GM23338 (cell line): ENCODE measurements around the gene CAMKK2. TPM values are rescaled to one million over a fixed set of nuclear protein-coding genes. Genes with fewer than 3 reads are reported as not detected.

Experiments used
- ATAC-seq: fragments of 200-7000 bp; cut with Tn5 transposase; 3 replicates; pipeline ENCODE4 v1.9.1; 2020
- DNase-seq: peaks from one replicate; pipeline ENCODE4 v3.0.0-alpha.2; 2015; ENCODE audit warnings: low spot score
- H2AFZ ChIP-seq: fragments of 200-600 bp; sonication (generic); 2 replicates; pipeline ENCODE4 v1.8.0; 2016; ENCODE audit warnings: antibody characterized with exemption, mild to moderate bottlenecking, moderate library complexity
- H3F3A ChIP-seq: fragments of 200-600 bp; sonication (generic); replicated peaks from 2 replicates; pipeline ENCODE4 v1.8.0; 2017; ENCODE audit warnings: antibody characterized with exemption, mixed run types, low read depth
- H3K27ac ChIP-seq: fragments of 200-600 bp; sonication (generic); 2 replicates; pipeline ENCODE4 v1.6.1; 2016; ENCODE audit warnings: low read depth
- H3K27me3 ChIP-seq: fragments of 200-600 bp; sonication (generic); 2 replicates; pipeline ENCODE4 v1.8.0; 2016; ENCODE audit warnings: mild to moderate bottlenecking, mixed run types, moderate library complexity; ENCODE audit not compliant: insufficient read depth
- H3K36me3 ChIP-seq: fragments of 200-600 bp; sonication (generic); 2 replicates; pipeline ENCODE4 v1.8.0; 2016; ENCODE audit warnings: mild to moderate bottlenecking; ENCODE audit not compliant: insufficient read depth
- H3K4me1 ChIP-seq: fragments of 200-600 bp; sonication (generic); 2 replicates; pipeline ENCODE4 v1.8.0; 2016; ENCODE audit warnings: mild to moderate bottlenecking, moderate library complexity; ENCODE audit not compliant: insufficient read depth
- H3K4me2 ChIP-seq: fragments of 200-600 bp; sonication (generic); 2 replicates; pipeline ENCODE4 v1.7.1; 2017; ENCODE audit warnings: mixed run types
- H3K4me3 ChIP-seq: fragments of 200-600 bp; sonication (generic); 2 replicates; pipeline ENCODE4 v1.6.1; 2016; ENCODE audit warnings: mixed run types
- H3K79me2 ChIP-seq: fragments of 200-600 bp; sonication (generic); replicated peaks from 2 replicates; pipeline ENCODE4 v1.8.0; 2017; ENCODE audit warnings: mild to moderate bottlenecking; ENCODE audit not compliant: insufficient read depth
- H3K9me2 ChIP-seq: fragments of 200-600 bp; sonication (generic); 2 replicates; pipeline ENCODE4 v1.8.0; 2017; ENCODE audit not compliant: insufficient read depth
- H4K20me1 ChIP-seq: fragments of 200-600 bp; sonication (generic); replicated peaks from 2 replicates; pipeline ENCODE4 v1.8.0; 2017; ENCODE audit warnings: mild to moderate bottlenecking; ENCODE audit not compliant: insufficient read depth
- H3K27ac Mint-ChIP-seq: 2 replicates; pipeline ENCODE4 v1.8.0; 2020; ENCODE audit warnings: inconsistent platforms, mild to moderate bottlenecking, moderate library complexity, mixed read lengths
- H3K27me3 Mint-ChIP-seq: 3 replicates; pipeline ENCODE4 v1.8.0; 2022; ENCODE audit warnings: low read depth, mild to moderate bottlenecking, moderate library complexity, mixed read lengths, inconsistent platforms; ENCODE audit not compliant: insufficient read depth, poor library complexity
- H3K36me3 Mint-ChIP-seq: 3 replicates; pipeline ENCODE4 v1.8.0; 2021; ENCODE audit warnings: low read depth, mild to moderate bottlenecking, inconsistent platforms, moderate library complexity, mixed read lengths
- H3K4me1 Mint-ChIP-seq: 3 replicates; pipeline ENCODE4 v1.8.0; 2020; ENCODE audit warnings: mild to moderate bottlenecking, inconsistent platforms, mixed read lengths
- H3K4me3 Mint-ChIP-seq: 3 replicates; pipeline ENCODE4 v1.8.0; 2021; ENCODE audit warnings: moderate library complexity, mild to moderate bottlenecking, inconsistent platforms, mixed read lengths
- H3K9me3 Mint-ChIP-seq: 3 replicates; pipeline ENCODE4 v1.8.0; 2020; ENCODE audit warnings: moderate library complexity, mild to moderate bottlenecking, inconsistent platforms, mixed read lengths
- CREB1 ChIP-seq: fragments of 250-450 bp; sonication (Bioruptor Pico); IDR thresholded peaks from 2 replicates; pipeline ENCODE4 v1.5.0; 2020; ENCODE audit warnings: low read depth, mild to moderate bottlenecking, moderate library complexity
- EZH2 ChIP-seq: fragments of 200-600 bp; sonication (generic); IDR thresholded peaks from one replicate; pipeline ENCODE4 v1.8.0; 2017; ENCODE audit warnings: antibody characterized with exemption, mild to moderate bottlenecking, low read depth; ENCODE audit not compliant: unreplicated experiment
- EZH2phosphoT487 ChIP-seq: fragments of 200-600 bp; sonication (generic); IDR thresholded peaks from one replicate; pipeline ENCODE4 v1.8.1; 2018; ENCODE audit warnings: antibody characterized with exemption; ENCODE audit not compliant: unreplicated experiment
- JUNB ChIP-seq: IDR thresholded peaks from one replicate; pipeline ENCODE4 v1.6.1; 2016; ENCODE audit warnings: antibody characterized with exemption; ENCODE audit not compliant: unreplicated experiment
- NANOG ChIP-seq: IDR thresholded peaks from 2 replicates; pipeline ENCODE4 v1.6.1; 2016; ENCODE audit warnings: antibody characterized with exemption, borderline replicate concordance
- POLR2AphosphoS5 ChIP-seq: IDR thresholded peaks from 2 replicates; pipeline ENCODE4 v1.6.1; 2016; ENCODE audit warnings: antibody characterized with exemption, low read depth
- REST ChIP-seq: IDR thresholded peaks from one replicate; pipeline ENCODE4 v1.6.1; 2018; ENCODE audit warnings: antibody characterized with exemption; ENCODE audit not compliant: unreplicated experiment
- STAT1 ChIP-seq: IDR thresholded peaks from one replicate; pipeline ENCODE4 v1.6.1; 2016; ENCODE audit warnings: antibody characterized with exemption; ENCODE audit not compliant: unreplicated experiment
- ZNF114 ChIP-seq: fragments of 250-450 bp; sonication (Bioruptor Pico); IDR thresholded peaks from 2 replicates; pipeline ENCODE4 v1.5.0; 2020; ENCODE audit warnings: mild to moderate bottlenecking, moderate library complexity
- ZNF331 ChIP-seq: fragments of 250-450 bp; sonication (Bioruptor Pico); IDR thresholded peaks from 2 replicates; pipeline ENCODE4 v1.5.0; 2020; ENCODE audit warnings: low read depth, mild to moderate bottlenecking, moderate library complexity
- ZNF462 ChIP-seq: fragments of 250-450 bp; sonication (Bioruptor Pico); IDR thresholded peaks from 2 replicates; pipeline ENCODE4 v1.5.0; 2020; ENCODE audit warnings: mild to moderate bottlenecking, moderate library complexity
- polyA plus RNA-seq: library from polyadenylated mRNA; unstranded; fragments of >200 nt; fragmentation: Nextera tagmentation; extraction: Ambion mirVana; gene quantifications from 2 replicates; pipeline ENCODE4 v1.2.1, GENCODE V29; 2016
- total RNA-seq: library from RNA; depleted of rRNA; stranded (reverse); fragments of >200 nt; shearing (Covaris generic); gene quantifications from 2 replicates; pipeline ENCODE4 v1.2.3, GENCODE V29; 2014
- TF ChIP-seq, protein P1 (sequence below): IDR thresholded peaks from 2 replicates; pipeline ENCODE4 v1.6.1; 2016; ENCODE audit warnings: antibody characterized with exemption
- TF ChIP-seq, protein P2 (sequence below), 2 experiments: fragments of 200-600 bp in 1 of 2; sonication (generic) in 1 of 2; conservative IDR thresholded peaks; 2 replicates each; pipeline versions ENCODE4 v1.5.1 to v1.6.1; 2016 to 2017; ENCODE audit warnings: antibody characterized with exemption in 2 of 2, low read depth in 2 of 2, mild to moderate bottlenecking in 2 of 2, moderate library complexity in 1 of 2

The CAMKK2 gene
- total and polyA plus RNA-seq, 2 experiments from 2014 or later, result 10.3 to 26.4 TPM

DNA sequence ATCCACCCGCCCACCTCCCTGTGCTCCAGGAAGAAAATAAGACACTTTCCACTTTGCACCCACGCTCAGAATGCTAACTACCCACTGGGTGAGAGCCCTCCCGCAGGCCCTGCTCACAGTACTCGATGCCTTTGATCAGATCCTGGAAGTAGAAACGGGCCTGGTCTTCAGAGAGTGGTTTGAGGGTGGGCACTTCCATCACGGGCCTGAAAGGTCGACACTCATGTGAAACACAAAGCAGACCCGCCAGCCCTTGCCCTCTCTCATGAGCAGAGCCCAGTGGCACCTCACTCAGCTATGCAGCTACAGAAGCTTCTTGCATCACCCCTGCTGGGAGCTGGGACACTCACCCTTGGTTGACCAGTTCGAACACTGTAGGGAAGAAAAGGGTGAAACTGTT, 41.1 kb downstream of the CAMKK2 start (continued):
- no peak for TF ChIP-seq REST
- TF ChIP-seq ZNF114 (CRISPR knock-in tag), result no peak

- Histone ChIP-seq H3F3A (no peaks in the 10 kb centered on the region), H3K27ac (no peak overlapping the region), H3K27me3 (no peaks in the 10 kb centered on the region), H3K4me3 (no peak overlapping the region), H3K9me2 (no peaks in the 10 kb centered on the region), H3K36me3 (no peaks in the 10 kb centered on the region; the same call in 1 of the 2 replicates), H4K20me1 (0 out of 2 replicates have a peak, but pooled peaks cover 3% of the 10 kb centered on the region), H3K79me2 (no peaks in the 10 kb centered on the region), H2AFZ (no peak overlapping the region), H3K4me1 (no peaks in the 10 kb centered on the region), H3K4me2 (no peak overlapping the region)
- peaks cover 69% of the 10 kb centered on the region for H3K36me3 Mint-ChIP-seq
- H3K27me3 Mint-ChIP-seq, result peaks cover 6% of the 10 kb centered on the region
- no peaks in the 10 kb centered on the region for H3K9me3 Mint-ChIP-seq
- H3K27ac Mint-ChIP-seq, result no peak overlapping the region
- no peak for DNase-seq
- no peak for ATAC-seq
- no peak overlapping the region for H3K4me3 Mint-ChIP-seq
- H3K4me1 Mint-ChIP-seq, result no peaks in the 10 kb centered on the region
- TF ChIP-seq CREB1 (no peak), ZNF114 (CRISPR knock-in tag) (no peak), ZNF462 (CRISPR knock-in tag) (no peak), ZNF331 (no peak), NANOG (no peak), EZH2phosphoT487 (no peak), STAT1 (no peak), JUNB (no peak), POLR2AphosphoS5 (no peak), EZH2 (no peak)
- TF ChIP-seq, protein P1, sequence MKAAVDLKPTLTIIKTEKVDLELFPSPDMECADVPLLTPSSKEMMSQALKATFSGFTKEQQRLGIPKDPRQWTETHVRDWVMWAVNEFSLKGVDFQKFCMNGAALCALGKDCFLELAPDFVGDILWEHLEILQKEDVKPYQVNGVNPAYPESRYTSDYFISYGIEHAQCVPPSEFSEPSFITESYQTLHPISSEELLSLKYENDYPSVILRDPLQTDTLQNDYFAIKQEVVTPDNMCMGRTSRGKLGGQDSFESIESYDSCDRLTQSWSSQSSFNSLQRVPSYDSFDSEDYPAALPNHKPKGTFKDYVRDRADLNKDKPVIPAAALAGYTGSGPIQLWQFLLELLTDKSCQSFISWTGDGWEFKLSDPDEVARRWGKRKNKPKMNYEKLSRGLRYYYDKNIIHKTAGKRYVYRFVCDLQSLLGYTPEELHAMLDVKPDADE, result no peak
- TF ChIP-seq, protein P2, sequence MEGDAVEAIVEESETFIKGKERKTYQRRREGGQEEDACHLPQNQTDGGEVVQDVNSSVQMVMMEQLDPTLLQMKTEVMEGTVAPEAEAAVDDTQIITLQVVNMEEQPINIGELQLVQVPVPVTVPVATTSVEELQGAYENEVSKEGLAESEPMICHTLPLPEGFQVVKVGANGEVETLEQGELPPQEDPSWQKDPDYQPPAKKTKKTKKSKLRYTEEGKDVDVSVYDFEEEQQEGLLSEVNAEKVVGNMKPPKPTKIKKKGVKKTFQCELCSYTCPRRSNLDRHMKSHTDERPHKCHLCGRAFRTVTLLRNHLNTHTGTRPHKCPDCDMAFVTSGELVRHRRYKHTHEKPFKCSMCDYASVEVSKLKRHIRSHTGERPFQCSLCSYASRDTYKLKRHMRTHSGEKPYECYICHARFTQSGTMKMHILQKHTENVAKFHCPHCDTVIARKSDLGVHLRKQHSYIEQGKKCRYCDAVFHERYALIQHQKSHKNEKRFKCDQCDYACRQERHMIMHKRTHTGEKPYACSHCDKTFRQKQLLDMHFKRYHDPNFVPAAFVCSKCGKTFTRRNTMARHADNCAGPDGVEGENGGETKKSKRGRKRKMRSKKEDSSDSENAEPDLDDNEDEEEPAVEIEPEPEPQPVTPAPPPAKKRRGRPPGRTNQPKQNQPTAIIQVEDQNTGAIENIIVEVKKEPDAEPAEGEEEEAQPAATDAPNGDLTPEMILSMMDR (conservative IDR thresholded peaks at IDR 0.05; ENCODE audit: low read depth in 2 of 2), result no peak
Measured at GRCh38 chr12:121253638-121254335, 42.7 kb downstream of the CAMKK2 start.
